ENCODE results near the gene CIDEB.
A peak's percentile ranks its signal among the peaks of the same experiment; 100 is the strongest.

The CIDEB gene

GRCh38 chr14:24335461-24336171 lies 27.8 kb upstream of the CIDEB start:
- no peaks in the 10 kb centered on the region for H3K79me1 ChIP-seq (replicated peaks; ENCODE audit: low read length, poor library complexity, severe bottlenecking)
- H3K4me2 ChIP-seq (ENCODE audit: low read length, poor library complexity, severe bottlenecking): no peak overlapping the region
- 74% methylated on average over 11 of the region's 12 CpGs for WGBS
- H2BK5ac ChIP-seq (ENCODE audit: low read depth, low read length, poor library complexity, severe bottlenecking): no peak overlapping the region
- H3K36me3 ChIP-seq (ENCODE audit: control insufficient read depth in 1 of 2, insufficient read depth in 2 of 2, low read depth in 1 of 2, low read length in 2 of 2): peaks cover 4 to 18% of the 10 kb centered on the region in 2 experiments
- peak overlapping the region in 1 of 2 experiments; percentile 6 for H3K18ac ChIP-seq (ENCODE audit: low read depth in 1 of 2, low read length in 2 of 2)
- no peak overlapping the region for H3K4me3 ChIP-seq (ENCODE audit: insufficient read depth in 1 of 2, low read depth in 1 of 2, low read length in 2 of 2)
- H3K4me1 ChIP-seq (ENCODE audit: control insufficient read depth, insufficient read depth, low read depth, low read length): peaks cover 41% of the 10 kb centered on the region
- no peak overlapping the region for H2BK15ac ChIP-seq (ENCODE audit: low read depth, poor library complexity, severe bottlenecking)
- H2BK12ac ChIP-seq (ENCODE audit: low read length in 2 of 2): no peak overlapping the region
- H3K27ac ChIP-seq (ENCODE audit: low read length, poor library complexity, severe bottlenecking): no peak overlapping the region
- H2BK120ac ChIP-seq (ENCODE audit: low read depth, low read length): no peak overlapping the region
- no peak overlapping the region for H4K8ac ChIP-seq (ENCODE audit: low read length)
- H3K27me3 ChIP-seq (ENCODE audit: control insufficient read depth in 1 of 2, insufficient read depth in 1 of 2, low read length in 2 of 2): peaks cover 29 to 62% of the 10 kb centered on the region in 2 experiments
- H3K9me3 ChIP-seq (ENCODE audit: control insufficient read depth, low read length): no peaks in the 10 kb centered on the region
- DNase-seq: no peak
- H2AFZ ChIP-seq (ENCODE audit: low read depth, low read length): no peak overlapping the region
- H4K91ac ChIP-seq (ENCODE audit: low read length): no peak overlapping the region
- no peak overlapping the region for H3K9ac ChIP-seq (ENCODE audit: low read length)
- H3K4ac ChIP-seq (ENCODE audit: low read depth in 1 of 2, low read length in 2 of 2): no peak overlapping the region
- H3K14ac ChIP-seq (ENCODE audit: low read length in 2 of 2): peak overlapping the region in 1 of 2 experiments; percentile 63
- no peak overlapping the region for H3K23ac ChIP-seq (ENCODE audit: low read length in 2 of 2)
- no peak overlapping the region for H2AK5ac ChIP-seq (ENCODE audit: low read length, severe bottlenecking)

DNA sequence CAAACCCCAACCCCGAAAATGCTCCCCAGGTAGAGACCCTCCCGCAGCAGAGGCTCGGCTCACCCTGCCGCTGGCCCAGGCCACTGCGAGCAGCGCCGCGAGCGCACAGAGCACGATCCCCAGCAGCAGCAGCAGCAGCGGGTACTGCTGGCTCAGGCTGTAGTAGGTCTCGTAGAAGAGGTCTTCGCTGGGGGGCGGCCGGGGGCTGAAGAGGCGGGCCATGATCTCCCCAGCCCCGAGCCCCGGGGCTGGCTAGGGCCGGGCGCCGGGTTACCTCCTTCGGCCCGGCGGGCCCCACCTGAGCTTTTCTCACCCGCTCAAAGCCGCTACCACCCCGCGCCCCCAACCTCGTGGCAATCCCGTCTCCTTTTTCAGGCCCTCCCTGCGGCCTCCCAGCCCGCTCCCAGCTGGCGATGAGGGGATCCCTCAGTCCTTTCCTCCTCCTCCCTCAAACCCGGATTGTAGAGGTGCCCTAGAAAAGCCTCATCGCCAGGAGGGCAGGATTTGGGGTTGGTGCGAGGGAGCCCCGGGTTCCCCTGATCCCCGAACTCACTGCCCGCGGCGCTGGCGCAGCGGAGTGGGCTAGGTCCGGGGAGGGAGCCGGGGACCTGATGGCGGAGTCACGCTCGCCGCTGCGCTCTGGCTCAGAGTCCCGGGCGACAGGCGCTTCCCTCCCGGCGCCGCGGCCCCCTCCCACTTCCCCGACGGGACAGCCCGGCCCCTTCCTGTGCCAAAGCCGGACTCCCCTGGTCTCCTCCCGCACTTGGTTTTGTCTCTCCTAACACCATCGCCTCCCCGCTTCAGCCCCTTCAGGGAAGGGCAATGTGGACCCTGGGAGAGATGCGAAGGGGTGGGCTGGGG lies 26.9 kb upstream of the CIDEB start, which contains the start of gene ADCY4:
ADCY4 (minus strand) TSS at position 641 of the 861 bp plus-strand sequence; CDS start at position 222, 419 bp downstream.
- Histone ChIP-seq H3K18ac (ENCODE audit: low read depth in 1 of 2, low read length in 2 of 2) (peak within 1 kb of the TSS; percentile 44 to 52), H2BK120ac (ENCODE audit: low read depth, low read length) (no peak within 1 kb of the TSS), H3K23ac (ENCODE audit: low read length in 2 of 2) (peak within 1 kb of the TSS in 1 of 2 experiments; percentile 94), H3K4me2 (ENCODE audit: low read length, poor library complexity, severe bottlenecking) (peak within 1 kb of the TSS; percentile 66), H2BK12ac (ENCODE audit: low read length in 2 of 2) (peak within 1 kb of the TSS; percentile 23 to 54), H3K14ac (ENCODE audit: low read length in 2 of 2) (peak within 1 kb of the TSS in 1 of 2 experiments; percentile 94), H2AFZ (ENCODE audit: low read depth, low read length) (peak within 1 kb of the TSS; percentile 60), H3K9me3 (ENCODE audit: control insufficient read depth, low read length) (no peaks in the 10 kb centered on the region), H3K27me3 (ENCODE audit: control insufficient read depth in 1 of 2, insufficient read depth in 1 of 2, low read length in 2 of 2) (peaks cover 29 to 53% of the 10 kb centered on the region in 2 experiments), H3K9ac (ENCODE audit: low read length) (peak within 1 kb of the TSS; percentile 78), H2AK5ac (ENCODE audit: low read length, severe bottlenecking) (no peak within 1 kb of the TSS), H3K4ac (ENCODE audit: low read depth in 1 of 2, low read length in 2 of 2) (peak within 1 kb of the TSS in 1 of 2 experiments; percentile 25), H3K36me3 (ENCODE audit: control insufficient read depth in 1 of 2, insufficient read depth in 2 of 2, low read depth in 1 of 2, low read length in 2 of 2) (peaks cover 4 to 18% of the 10 kb centered on the region in 2 experiments), H3K4me3 (ENCODE audit: insufficient read depth in 1 of 2, low read depth in 1 of 2, low read length in 2 of 2) (peak within 1 kb of the TSS; percentile 20 to 76), H3K79me1 (replicated peaks; ENCODE audit: low read length, poor library complexity, severe bottlenecking) (no peaks in the 10 kb centered on the region), H4K91ac (ENCODE audit: low read length) (peak within 1 kb of the TSS; percentile 62), H3K4me1 (ENCODE audit: control insufficient read depth, insufficient read depth, low read depth, low read length) (peaks cover 41% of the 10 kb centered on the region), H4K8ac (ENCODE audit: low read length) (peak within 1 kb of the TSS; percentile 73), H2BK5ac (ENCODE audit: low read depth, low read length, poor library complexity, severe bottlenecking) (no peak within 1 kb of the TSS), H2BK15ac (ENCODE audit: low read depth, poor library complexity, severe bottlenecking) (peak within 1 kb of the TSS; percentile 70), H3K27ac (ENCODE audit: low read length, poor library complexity, severe bottlenecking) (no peak within 1 kb of the TSS)
- 5% methylated on average over 50 of the region's 65 CpGs for WGBS
- DNase-seq: peak; percentile 34

GRCh38 chr14:24332268-24332993 lies 24.7 kb upstream of the CIDEB start:
- no peak overlapping the region for H3K27ac ChIP-seq (ENCODE audit: low read length, poor library complexity, severe bottlenecking)
- peak overlapping the region; percentile 39 for H3K9ac ChIP-seq (ENCODE audit: low read length)
- peak overlapping the region; percentile 30 to 92 for H3K18ac ChIP-seq (ENCODE audit: low read depth in 1 of 2, low read length in 2 of 2)
- peak overlapping the region; percentile 56 for H4K91ac ChIP-seq (ENCODE audit: low read length)
- 7% methylated on average over 56 of the region's 56 CpGs for WGBS
- H3K36me3 ChIP-seq (ENCODE audit: control insufficient read depth in 1 of 2, insufficient read depth in 2 of 2, low read depth in 1 of 2, low read length in 2 of 2): peaks cover 0 to 9% of the 10 kb centered on the region in 2 experiments
- peak overlapping the region; percentile 46 for H2AFZ ChIP-seq (ENCODE audit: low read depth, low read length)
- peak overlapping the region; percentile 91 for H4K8ac ChIP-seq (ENCODE audit: low read length)
- no peak overlapping the region for H2BK15ac ChIP-seq (ENCODE audit: low read depth, poor library complexity, severe bottlenecking)
- H3K4me1 ChIP-seq (ENCODE audit: control insufficient read depth, insufficient read depth, low read depth, low read length): peaks cover 31% of the 10 kb centered on the region
- H3K4me3 ChIP-seq (ENCODE audit: insufficient read depth in 1 of 2, low read depth in 1 of 2, low read length in 2 of 2): peak overlapping the region; percentile 20 to 64
- peaks cover 13 to 33% of the 10 kb centered on the region in 2 experiments for H3K27me3 ChIP-seq (ENCODE audit: control insufficient read depth in 1 of 2, insufficient read depth in 1 of 2, low read length in 2 of 2)
- peak overlapping the region; percentile 60 for H3K4me2 ChIP-seq (ENCODE audit: low read length, poor library complexity, severe bottlenecking)
- no peak overlapping the region for H2BK5ac ChIP-seq (ENCODE audit: low read depth, low read length, poor library complexity, severe bottlenecking)
- peak overlapping the region; percentile 64 to 74 for H3K4ac ChIP-seq (ENCODE audit: low read depth in 1 of 2, low read length in 2 of 2)
- no peak overlapping the region for H2BK120ac ChIP-seq (ENCODE audit: low read depth, low read length)
- H3K14ac ChIP-seq (ENCODE audit: low read length in 2 of 2): peak overlapping the region in 1 of 2 experiments; percentile 50
- peak overlapping the region in 1 of 2 experiments; percentile 80 for H2BK12ac ChIP-seq (ENCODE audit: low read length in 2 of 2)
- H2AK5ac ChIP-seq (ENCODE audit: low read length, severe bottlenecking): no peak overlapping the region
- peak; percentile 75 for DNase-seq
- H3K23ac ChIP-seq (ENCODE audit: low read length in 2 of 2): peak overlapping the region in 1 of 2 experiments; percentile 34
- no peaks in the 10 kb centered on the region for H3K79me1 ChIP-seq (replicated peaks; ENCODE audit: low read length, poor library complexity, severe bottlenecking)
- H3K9me3 ChIP-seq (ENCODE audit: control insufficient read depth, low read length): no peaks in the 10 kb centered on the region
